WI38 (cell line): ENCODE results near the gene NACAD.

Source experiments
- H3K4me3 ChIP-seq: 2 replicates; pipeline ENCODE4 v1.5.1; 2011; ENCODE audit warnings: low read depth, mild to moderate bottlenecking, control low read depth, low read length
- CTCF ChIP-seq: IDR thresholded peaks from 2 replicates; pipeline ENCODE4 v1.5.1; 2012; ENCODE audit warnings: low read depth, mild to moderate bottlenecking, control low read depth, low read length

Gene NACAD

GRCh38 chr7:45082031-45082830 is 6.5 kb downstream of the NACAD start:
- TF ChIP-seq CTCF = no peak
- no peak overlapping the region for H3K4me3 ChIP-seq

- no peak overlapping the region for H3K4me3 ChIP-seq
- TF ChIP-seq CTCF = no peak
These were observed 7.1 kb downstream of the NACAD start for GRCh38 chr7:45081670-45081974.

- no peak overlapping the region for H3K4me3 ChIP-seq
- no peak for TF ChIP-seq CTCF
These were observed 7.7 kb downstream of the NACAD start for GRCh38 chr7:45080958-45081669.

- TF ChIP-seq CTCF = no peak
These were observed 8.4 kb downstream of the NACAD start for GRCh38 chr7:45080265-45080957.

GRCh38 chr7:45078125-45078681 is 10.6 kb downstream of the NACAD start:
- TF ChIP-seq CTCF = no peak
- H3K4me3 ChIP-seq = no peak overlapping the region

More at GRCh38 chr7:45080265-45080957, 8.4 kb downstream of the NACAD start:
- no peak overlapping the region for H3K4me3 ChIP-seq

- TF ChIP-seq CTCF = no peak
- no peak overlapping the region for H3K4me3 ChIP-seq
These were observed 11.2 kb downstream of the NACAD start for GRCh38 chr7:45077579-45077978.

- TF ChIP-seq CTCF = no peak
- no peak overlapping the region for H3K4me3 ChIP-seq
These were observed 11.8 kb downstream of the NACAD start for GRCh38 chr7:45076946-45077345.
